Osteocyte (in vitro differentiated cells): ENCODE results near the gene PKP2. TPM values are rescaled to one million over a fixed set of nuclear protein-coding genes. Genes with fewer than 3 reads are reported as not detected.
"Not testable (repeated sequence)": the region's sequence is repeated elsewhere in the genome, so short reads cannot be mapped to it uniquely, and the experiment has no call there.

ENCODE experiments used
- DNase-seq: peaks from one replicate; pipeline ENCODE4 v3.0.0; 2021; ENCODE audit warnings: mixed read lengths; ENCODE audit not compliant: unreplicated experiment; ENCODE audit errors: extremely low spot score
- H3K27ac Mint-ChIP-seq: one replicate; pipeline ENCODE4 v1.8.0; 2021; ENCODE audit warnings: mild to moderate bottlenecking, mixed read lengths; ENCODE audit not compliant: unreplicated experiment
- H3K27me3 Mint-ChIP-seq: one replicate; pipeline ENCODE4 v1.8.0; 2021; ENCODE audit warnings: mixed read lengths; ENCODE audit not compliant: unreplicated experiment
- H3K36me3 Mint-ChIP-seq: one replicate; pipeline ENCODE4 v1.8.0; 2021; ENCODE audit warnings: mixed read lengths; ENCODE audit not compliant: unreplicated experiment
- H3K4me1 Mint-ChIP-seq: one replicate; pipeline ENCODE4 v1.8.0; 2021; ENCODE audit warnings: mixed read lengths; ENCODE audit not compliant: unreplicated experiment
- H3K4me3 Mint-ChIP-seq: one replicate; pipeline ENCODE4 v1.8.0; 2021; ENCODE audit warnings: mild to moderate bottlenecking, moderate library complexity, mixed read lengths; ENCODE audit not compliant: unreplicated experiment
- H3K9me3 Mint-ChIP-seq: one replicate; pipeline ENCODE4 v1.8.0; 2021; ENCODE audit warnings: mixed read lengths; ENCODE audit not compliant: unreplicated experiment
- total RNA-seq: library from RNA; stranded (reverse); gene quantifications from 2 replicates; pipeline ENCODE4 v1.2.1, GENCODE V29; 2021
- TF ChIP-seq, protein P1 (sequence below): fragments of 200-600 bp; sonication (generic); IDR thresholded peaks from 2 replicates; pipeline ENCODE4 v1.5.0; 2021; ENCODE audit warnings: antibody characterized with exemption, mild to moderate bottlenecking, moderate library complexity

The PKP2 gene
- total RNA-seq, 1 donor from 2014 or later = 2.1 TPM

DNA sequence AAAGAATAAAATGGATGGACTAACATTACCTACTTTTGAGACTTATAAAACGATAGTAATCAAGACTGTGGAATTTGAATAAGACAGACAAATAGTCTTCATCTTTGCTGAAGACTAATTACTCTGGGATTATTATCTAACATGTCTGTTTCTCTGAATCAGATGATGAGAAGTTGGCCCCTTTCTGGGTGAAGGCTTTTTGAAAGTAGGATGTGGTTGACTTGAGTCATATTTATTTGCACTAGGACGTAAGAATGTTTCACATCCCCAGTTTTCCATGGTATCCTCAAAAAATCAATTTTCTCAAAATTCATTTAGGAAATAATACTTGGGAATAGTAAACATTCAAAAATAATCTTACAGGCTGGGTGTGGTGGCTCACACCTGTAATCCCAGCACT lies 31.8 kb downstream of the PKP2 start:
- H3K4me1 Mint-ChIP-seq = no peaks in the 10 kb centered on the region
- DNase-seq = no peak
- TF ChIP-seq, protein P1, sequence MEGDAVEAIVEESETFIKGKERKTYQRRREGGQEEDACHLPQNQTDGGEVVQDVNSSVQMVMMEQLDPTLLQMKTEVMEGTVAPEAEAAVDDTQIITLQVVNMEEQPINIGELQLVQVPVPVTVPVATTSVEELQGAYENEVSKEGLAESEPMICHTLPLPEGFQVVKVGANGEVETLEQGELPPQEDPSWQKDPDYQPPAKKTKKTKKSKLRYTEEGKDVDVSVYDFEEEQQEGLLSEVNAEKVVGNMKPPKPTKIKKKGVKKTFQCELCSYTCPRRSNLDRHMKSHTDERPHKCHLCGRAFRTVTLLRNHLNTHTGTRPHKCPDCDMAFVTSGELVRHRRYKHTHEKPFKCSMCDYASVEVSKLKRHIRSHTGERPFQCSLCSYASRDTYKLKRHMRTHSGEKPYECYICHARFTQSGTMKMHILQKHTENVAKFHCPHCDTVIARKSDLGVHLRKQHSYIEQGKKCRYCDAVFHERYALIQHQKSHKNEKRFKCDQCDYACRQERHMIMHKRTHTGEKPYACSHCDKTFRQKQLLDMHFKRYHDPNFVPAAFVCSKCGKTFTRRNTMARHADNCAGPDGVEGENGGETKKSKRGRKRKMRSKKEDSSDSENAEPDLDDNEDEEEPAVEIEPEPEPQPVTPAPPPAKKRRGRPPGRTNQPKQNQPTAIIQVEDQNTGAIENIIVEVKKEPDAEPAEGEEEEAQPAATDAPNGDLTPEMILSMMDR = no peak
- no peaks in the 10 kb centered on the region for H3K9me3 Mint-ChIP-seq
- no peak overlapping the region for H3K4me3 Mint-ChIP-seq
- H3K36me3 Mint-ChIP-seq = no peaks in the 10 kb centered on the region
- no peaks in the 10 kb centered on the region for H3K27me3 Mint-ChIP-seq
- H3K27ac Mint-ChIP-seq = no peak overlapping the region

DNA sequence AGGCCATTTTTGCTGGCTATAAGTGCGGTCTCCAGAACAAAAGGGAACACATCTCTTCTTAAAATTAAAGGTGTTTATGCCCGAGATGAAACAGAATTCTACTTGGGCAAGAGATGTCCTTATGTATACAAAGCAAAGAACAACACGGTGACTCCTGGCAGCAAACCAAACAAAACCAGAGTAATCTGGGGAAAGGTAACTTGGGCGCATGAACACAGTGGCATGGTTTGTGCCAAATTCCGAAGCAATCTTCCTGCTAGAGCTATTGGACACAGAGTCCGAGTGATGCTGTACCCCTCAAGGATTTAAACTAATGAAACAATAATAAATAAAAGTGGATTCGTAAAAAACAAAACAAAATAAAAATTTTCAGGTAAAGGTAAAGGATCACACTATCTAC lies 33.4 kb downstream of the PKP2 start:
- no peak overlapping the region for H3K27ac Mint-ChIP-seq
- H3K9me3 Mint-ChIP-seq = no peaks in the 10 kb centered on the region
- TF ChIP-seq, protein P1 = no peak
- no peak for DNase-seq
- H3K36me3 Mint-ChIP-seq = no peaks in the 10 kb centered on the region
- no peaks in the 10 kb centered on the region for H3K4me1 Mint-ChIP-seq
- H3K27me3 Mint-ChIP-seq = no peaks in the 10 kb centered on the region
- H3K4me3 Mint-ChIP-seq = no peak overlapping the region

DNA sequence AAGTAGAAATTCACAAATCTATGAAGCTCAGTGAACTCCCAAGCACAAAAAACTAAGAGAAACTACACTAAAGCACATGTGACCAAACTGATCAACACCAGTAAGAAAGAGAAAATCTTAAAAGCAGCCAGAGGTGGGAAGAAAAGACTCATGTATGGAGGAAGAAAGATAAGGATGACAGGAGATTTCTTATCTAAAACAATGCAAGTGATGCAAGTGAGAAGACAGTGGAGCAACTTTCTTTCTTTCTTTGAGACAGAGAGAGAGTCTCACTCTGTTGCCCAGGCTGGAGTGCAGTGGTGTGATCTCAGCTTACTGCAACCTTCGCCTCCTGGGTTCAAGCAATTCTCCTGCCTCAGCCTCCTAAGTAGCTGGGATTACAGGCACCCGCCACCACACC lies 34.9 kb downstream of the PKP2 start:
- not testable (repeated sequence) for H3K27ac Mint-ChIP-seq, H3K27me3 Mint-ChIP-seq, DNase-seq, H3K36me3 Mint-ChIP-seq, H3K4me3 Mint-ChIP-seq, H3K4me1 Mint-ChIP-seq, H3K9me3 Mint-ChIP-seq

DNA sequence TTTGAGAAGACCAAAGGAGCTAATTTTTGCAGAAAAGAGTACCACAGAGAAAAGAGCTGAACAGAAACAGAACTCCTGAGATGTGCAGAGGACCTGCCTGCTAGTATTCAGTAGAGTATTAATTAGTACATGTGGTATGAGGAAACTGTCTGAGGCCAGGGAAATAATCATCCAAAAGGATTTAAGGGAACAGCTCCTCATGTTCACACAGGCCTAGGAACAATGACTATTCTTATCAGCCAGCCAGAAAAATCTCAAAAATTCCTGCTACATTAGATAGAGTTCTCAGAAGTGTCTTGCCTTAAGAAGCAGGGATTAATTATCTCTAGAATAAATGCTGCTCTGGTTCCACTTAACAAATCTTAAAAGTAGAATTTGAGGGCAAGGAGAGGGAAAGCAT lies 36.4 kb downstream of the PKP2 start:
- no peak overlapping the region for H3K4me3 Mint-ChIP-seq
- TF ChIP-seq, protein P1 = no peak
- no peaks in the 10 kb centered on the region for H3K36me3 Mint-ChIP-seq
- no peaks in the 10 kb centered on the region for H3K4me1 Mint-ChIP-seq
- no peak for DNase-seq
- H3K9me3 Mint-ChIP-seq = no peaks in the 10 kb centered on the region
- no peak overlapping the region for H3K27ac Mint-ChIP-seq
- no peaks in the 10 kb centered on the region for H3K27me3 Mint-ChIP-seq

DNA sequence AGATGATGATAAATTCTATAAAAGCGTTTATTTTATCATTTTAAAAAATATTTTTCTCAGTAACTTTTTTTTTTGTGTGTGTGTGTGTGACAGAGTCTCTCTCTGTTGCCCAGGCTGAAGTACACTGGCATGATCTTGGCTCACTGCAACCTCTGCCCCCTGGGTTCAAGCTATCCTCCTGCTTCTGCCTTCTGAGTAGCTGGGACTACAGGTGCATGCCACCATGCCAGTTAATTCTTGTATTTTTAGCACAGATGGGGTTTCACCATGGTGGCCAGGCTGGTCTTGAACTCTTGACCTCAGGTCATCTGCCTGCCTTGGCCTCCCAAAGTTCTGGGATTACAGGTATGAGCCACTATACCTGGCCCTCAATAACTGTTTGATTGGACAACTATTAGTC lies 37.2 kb downstream of the PKP2 start:
- Mint-ChIP-seq H3K27ac (no peak overlapping the region), H3K9me3 (no peaks in the 10 kb centered on the region), H3K27me3 (no peaks in the 10 kb centered on the region), H3K4me1 (no peaks in the 10 kb centered on the region), H3K4me3 (no peak overlapping the region), H3K36me3 (no peaks in the 10 kb centered on the region)
- TF ChIP-seq, protein P1 = no peak
- DNase-seq = no peak

DNA sequence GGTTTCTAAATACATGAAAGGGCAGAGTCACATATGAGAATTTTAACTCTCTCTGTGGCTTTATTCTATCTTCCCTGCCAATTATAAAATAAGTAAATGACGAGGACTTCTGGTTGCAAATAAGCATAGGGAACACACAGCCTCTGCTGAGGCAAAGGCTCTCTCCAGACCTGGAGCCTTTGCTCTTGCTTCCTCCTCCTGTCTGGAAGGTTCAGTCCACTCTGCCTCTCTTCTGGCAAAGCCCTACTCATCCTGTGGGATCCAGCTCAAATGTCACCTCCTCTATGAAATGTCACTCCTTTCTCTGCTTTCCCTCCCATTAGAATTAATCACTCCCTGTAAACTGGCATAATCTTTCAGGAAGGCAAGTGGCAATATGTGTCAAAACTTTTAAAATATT lies 41.9 kb downstream of the PKP2 start:
- no peak for DNase-seq
- Mint-ChIP-seq H3K27me3 (no peaks in the 10 kb centered on the region), H3K36me3 (no peaks in the 10 kb centered on the region), H3K27ac (no peak overlapping the region), H3K4me3 (no peak overlapping the region), H3K4me1 (no peaks in the 10 kb centered on the region), H3K9me3 (no peaks in the 10 kb centered on the region)
- TF ChIP-seq, protein P1 = no peak
